ENCODE results near the gene KCNK15. TPM values are rescaled to one million over a fixed set of nuclear protein-coding genes. Genes with fewer than 3 reads are reported as not detected.

The KCNK15 gene
- total RNA-seq, 1 donor from 2014 or later, result 0.33 TPM

GRCh38 chr20:44765701-44766347 is 20.2 kb downstream of the KCNK15 start:
- Histone ChIP-seq H3K9me3 (replicated peaks) (no peaks in the 10 kb centered on the region), H3K27me3 (ENCODE audit: low read depth) (peaks cover 47% of the 10 kb centered on the region), H3K27ac (replicated peaks) (no peak overlapping the region), H3K4me1 (peaks cover 20% of the 10 kb centered on the region), H3K4me3 (no peak overlapping the region), H3K36me3 (no peaks in the 10 kb centered on the region)
- TF ChIP-seq CTCF (IDR thresholded peaks at IDR 0.05; ENCODE audit: borderline replicate concordance), result no peak
- DNase-seq, result no peak
- intact Hi-C loops (cut with micrococcal nuclease), result no loop called here

GRCh38 chr20:44768256-44768655 is 22.6 kb downstream of the KCNK15 start:
- peaks cover 71% of the 10 kb centered on the region for H3K27me3 ChIP-seq (ENCODE audit: low read depth)
- H3K4me1 ChIP-seq, result peaks cover 2% of the 10 kb centered on the region
- H3K27ac ChIP-seq (replicated peaks), result no peak overlapping the region
- DNase-seq, result no peak
- no peak for TF ChIP-seq CTCF (IDR thresholded peaks at IDR 0.05; ENCODE audit: borderline replicate concordance)
- no peaks in the 10 kb centered on the region for H3K36me3 ChIP-seq
- intact Hi-C loops (cut with micrococcal nuclease), result no loop called here
- no peak overlapping the region for H3K4me3 ChIP-seq
- H3K9me3 ChIP-seq (replicated peaks), result no peaks in the 10 kb centered on the region

GRCh38 chr20:44768854-44769480 is 23.3 kb downstream of the KCNK15 start:
- no peak overlapping the region for H3K27ac ChIP-seq (replicated peaks)
- no peak for TF ChIP-seq CTCF (IDR thresholded peaks at IDR 0.05; ENCODE audit: borderline replicate concordance)
- H3K9me3 ChIP-seq (replicated peaks), result no peaks in the 10 kb centered on the region
- no peaks in the 10 kb centered on the region for H3K36me3 ChIP-seq
- H3K4me3 ChIP-seq, result no peak overlapping the region
- no peaks in the 10 kb centered on the region for H3K4me1 ChIP-seq
- intact Hi-C loops (cut with micrococcal nuclease), result no loop called here
- DNase-seq, result no peak
- H3K27me3 ChIP-seq (ENCODE audit: low read depth), result peaks cover 78% of the 10 kb centered on the region

- Histone ChIP-seq H3K27me3 (ENCODE audit: low read depth) (peaks cover 83% of the 10 kb centered on the region), H3K4me3 (no peak overlapping the region)
Measured at GRCh38 chr20:44769481-44769863, 23.8 kb downstream of the KCNK15 start.

GRCh38 chr20:44770484-44771171 is 25.0 kb downstream of the KCNK15 start:
- no peaks in the 10 kb centered on the region for H3K4me1 ChIP-seq
- H3K27ac ChIP-seq (replicated peaks), result no peak overlapping the region
- DNase-seq, result no peak
- intact Hi-C loops (cut with micrococcal nuclease), result no loop called here
- no peaks in the 10 kb centered on the region for H3K36me3 ChIP-seq
- no peak overlapping the region for H3K4me3 ChIP-seq
- peaks cover 95% of the 10 kb centered on the region for H3K27me3 ChIP-seq (ENCODE audit: low read depth)
- no peak for TF ChIP-seq CTCF (IDR thresholded peaks at IDR 0.05; ENCODE audit: borderline replicate concordance)
- no peaks in the 10 kb centered on the region for H3K9me3 ChIP-seq (replicated peaks)

More at GRCh38 chr20:44769481-44769863, 23.8 kb downstream of the KCNK15 start:
- H3K4me1 ChIP-seq, result no peaks in the 10 kb centered on the region
- no peaks in the 10 kb centered on the region for H3K36me3 ChIP-seq
- H3K9me3 ChIP-seq (replicated peaks), result no peaks in the 10 kb centered on the region
- DNase-seq, result no peak
- H3K27ac ChIP-seq (replicated peaks), result no peak overlapping the region
- intact Hi-C loops (cut with micrococcal nuclease), result no loop called here
- TF ChIP-seq CTCF (IDR thresholded peaks at IDR 0.05; ENCODE audit: borderline replicate concordance), result no peak

Measured in left ventricle myocardium inferior (tissue), 1 donor.